H1 (cell line): Measurements from ENCODE around the gene RPL38. TPM values are rescaled to one million over a fixed set of nuclear protein-coding genes. Genes with fewer than 3 reads are reported as not detected.

ENCODE experiments used
- FOSL1 ChIP-seq: IDR thresholded peaks from 2 replicates; pipeline ENCODE4 v1.6.1; 2011; ENCODE audit warnings: mild to moderate bottlenecking, low read depth, low read length, moderate library complexity; ENCODE audit not compliant: insufficient read depth
- polyA plus RNA-seq, 7 experiments: library from polyadenylated mRNA; depleted of rRNA in 3 of 7; stranded (reverse) in 5 of 7; unstranded in 2 of 7; fragments of >200 nt in 5 of 7; fragments of 200-250 nt in 2 of 7; gene quantifications; 1 replicate in 5 of 7; 2 replicates in 1 of 7; 4 replicates in 1 of 7; pipeline versions ENCODE4 v1.2.1 to v1.2.3, GENCODE V29; 2011 to 2013; ENCODE audit warnings: missing spikeins in 2 of 7, mixed read lengths in 2 of 7
- total RNA-seq: library from RNA; stranded (reverse); fragmentation: NEBNext Ultra II Directional; extraction: Animal tissue kit (Norgen Biotek cat#: 25700); gene quantifications from 2 replicates; pipeline ENCODE4 v1.2.1, GENCODE V29; 2021

Gene RPL38
- total and polyA plus RNA-seq, 2 of the 8 experiments (the other 6 are each of a cell fraction or from before 2014, with no cell fraction given), result 412 to 1,195 TPM

DNA sequence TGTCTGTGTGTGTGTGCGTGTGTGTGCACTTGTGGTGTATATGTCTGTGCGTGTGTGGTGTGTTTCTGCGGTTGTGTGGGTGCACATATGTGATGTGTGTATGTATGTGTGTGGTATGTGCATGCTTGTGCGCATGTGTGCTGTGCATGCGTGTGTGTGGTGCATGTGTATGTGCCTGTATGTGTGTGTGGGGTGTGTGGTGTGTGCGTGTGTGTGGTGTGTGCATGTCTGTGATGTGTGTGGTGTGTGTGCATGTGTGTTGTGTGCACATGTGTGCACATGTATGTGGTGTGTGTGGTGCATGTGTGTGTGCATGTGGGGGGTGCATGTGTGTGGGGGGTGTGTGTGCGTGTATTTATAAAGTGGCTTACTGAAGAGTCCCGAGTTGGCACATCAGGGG is 47.6 kb downstream of the RPL38 start (continued):
- no peak for TF ChIP-seq FOSL1
